CD4-positive, alpha-beta T cell treated with Interleukin-17A for 1 hour (primary cell): ENCODE data around the gene VIPR1.

Experiments used
- DNase-seq: peaks from one replicate; pipeline ENCODE4 v3.0.0-alpha.2; 2020

VIPR1 gene

DNA sequence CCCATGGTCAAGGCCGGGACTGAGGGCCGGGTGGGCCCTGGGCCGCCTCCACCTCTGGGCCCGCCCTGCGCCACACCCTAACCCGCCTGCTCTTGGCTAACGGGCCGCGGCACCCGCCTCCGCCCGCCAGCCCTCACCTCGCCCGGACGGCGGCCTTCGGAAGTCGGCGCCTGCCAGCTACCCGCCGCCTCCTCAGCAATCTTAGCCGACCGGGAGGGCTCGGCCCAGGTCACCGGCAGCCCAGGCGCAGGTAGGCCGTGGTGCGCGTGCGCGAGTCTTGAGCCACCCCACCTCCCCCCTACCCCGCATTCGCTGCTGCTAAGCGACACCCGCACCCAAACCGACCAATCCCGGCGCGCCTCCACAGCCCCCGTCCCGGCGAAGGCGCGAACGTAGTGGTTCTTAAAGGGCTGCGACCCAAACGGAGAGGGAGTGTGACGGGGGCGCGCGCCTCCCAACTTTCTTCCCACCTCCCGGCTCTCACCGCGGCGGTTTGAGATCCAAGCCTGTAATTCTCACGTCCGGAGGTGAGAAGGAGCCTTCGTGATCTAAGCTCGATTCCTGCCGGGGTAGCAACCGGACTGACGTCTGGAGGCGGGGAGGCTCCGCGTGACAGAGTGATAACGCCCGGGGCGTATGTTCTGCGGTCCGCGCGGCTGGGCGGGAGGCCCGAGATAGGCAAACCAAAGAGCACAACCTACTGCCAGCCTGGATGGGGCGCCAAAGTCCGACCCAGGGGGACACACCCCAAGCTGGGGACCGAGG, 79.4 kb downstream of the VIPR1 start, which contains the start of gene SEC22C:
SEC22C (minus strand) TSS at position 259 of the 765 bp plus-strand sequence. CDS start 12,921 bp downstream, outside the sequence.
- DNase-seq, result peak; percentile 96

DNA sequence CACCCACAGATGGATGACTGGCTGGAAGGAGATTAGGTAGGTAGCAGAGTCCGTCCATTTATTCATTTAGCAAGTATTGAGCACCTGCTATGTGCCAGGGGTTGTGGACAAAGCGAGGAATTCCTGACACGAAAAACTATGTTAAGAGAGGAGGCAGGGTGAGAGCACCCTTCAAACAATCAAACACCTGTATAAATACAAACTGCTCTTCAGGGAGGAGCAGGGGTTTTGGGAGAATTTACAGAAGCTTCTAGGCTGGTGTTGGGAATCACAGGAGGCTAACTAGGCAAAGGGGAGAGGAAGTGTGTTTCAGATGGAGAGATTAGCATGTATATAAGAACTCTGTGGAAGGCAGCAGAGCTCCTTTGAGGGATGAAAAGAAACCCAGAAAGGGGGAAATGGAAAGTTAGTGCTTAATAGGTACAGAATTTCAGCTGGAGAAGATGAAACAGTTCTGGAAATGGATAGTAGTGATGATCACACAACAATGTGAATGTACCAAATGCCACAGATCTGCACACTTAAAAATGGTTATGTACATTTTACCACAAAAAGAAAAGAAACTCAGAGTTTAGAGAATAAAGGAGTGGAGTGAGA, 80.1 kb downstream of the VIPR1 start:
- no peak for DNase-seq
